Measurements from ENCODE around the gene PI4KB.
"Not testable (repeated sequence)": the region's sequence is repeated elsewhere in the genome, so short reads cannot be mapped to it uniquely, and the experiment has no call there.

Gene PI4KB

GRCh38 chr1:151275341-151275740, 51.9 kb downstream of the PI4KB start:
- not testable (repeated sequence) for DNase-seq

- DNase-seq = no peak
Measured at GRCh38 chr1:151273924-151274466, 53.2 kb downstream of the PI4KB start.

GRCh38 chr1:151267760-151268159, 59.5 kb downstream of the PI4KB start:
- DNase-seq = no peak

- DNase-seq = no peak
Measured at GRCh38 chr1:151266821-151267220, 60.4 kb downstream of the PI4KB start.

GRCh38 chr1:151266315-151266714, 60.9 kb downstream of the PI4KB start:
- no peak for DNase-seq

GRCh38 chr1:151265446-151266236, 61.6 kb downstream of the PI4KB start:
- no peak for DNase-seq

- no peak for DNase-seq
Measured at GRCh38 chr1:151259351-151259750, 67.9 kb downstream of the PI4KB start.

GRCh38 chr1:151255381-151255780, 71.8 kb downstream of the PI4KB start:
- peak; percentile 95 for DNase-seq

GRCh38 chr1:151254217-151255213, 72.7 kb downstream of the PI4KB start, which contains the start of gene PSMD4:
PSMD4 (plus strand) TSS chr1:151254734; CDS start chr1:151254783, 49 bp downstream.
- DNase-seq = peak; percentile 100

GRCh38 chr1:151251656-151252470, 75.4 kb downstream of the PI4KB start:
- peak; percentile 100 for DNase-seq

- DNase-seq = no peak
Measured at GRCh38 chr1:151246786-151247185, 80.4 kb downstream of the PI4KB start.

GRCh38 chr1:151243683-151244216, 83.5 kb downstream of the PI4KB start:
- DNase-seq = no peak

- DNase-seq = no peak
Measured at GRCh38 chr1:151242442-151242841, 84.8 kb downstream of the PI4KB start.

All from DMS 273 treated with DMSO at 0.1 percent for 48 hours (cell line).